IPS-11a (cell line): ENCODE results near the gene FGF11.
A peak's percentile ranks its signal among the peaks of the same experiment; 100 is the strongest.
"Not testable (repeated sequence)": the region's sequence is repeated elsewhere in the genome, so short reads cannot be mapped to it uniquely, and the experiment has no call there.

ENCODE experiments used
- H3K4me3 ChIP-seq: one replicate; pipeline ENCODE4 v1.5.1; 2013; ENCODE audit warnings: low read depth, low read length, control low read depth

The FGF11 gene

DNA sequence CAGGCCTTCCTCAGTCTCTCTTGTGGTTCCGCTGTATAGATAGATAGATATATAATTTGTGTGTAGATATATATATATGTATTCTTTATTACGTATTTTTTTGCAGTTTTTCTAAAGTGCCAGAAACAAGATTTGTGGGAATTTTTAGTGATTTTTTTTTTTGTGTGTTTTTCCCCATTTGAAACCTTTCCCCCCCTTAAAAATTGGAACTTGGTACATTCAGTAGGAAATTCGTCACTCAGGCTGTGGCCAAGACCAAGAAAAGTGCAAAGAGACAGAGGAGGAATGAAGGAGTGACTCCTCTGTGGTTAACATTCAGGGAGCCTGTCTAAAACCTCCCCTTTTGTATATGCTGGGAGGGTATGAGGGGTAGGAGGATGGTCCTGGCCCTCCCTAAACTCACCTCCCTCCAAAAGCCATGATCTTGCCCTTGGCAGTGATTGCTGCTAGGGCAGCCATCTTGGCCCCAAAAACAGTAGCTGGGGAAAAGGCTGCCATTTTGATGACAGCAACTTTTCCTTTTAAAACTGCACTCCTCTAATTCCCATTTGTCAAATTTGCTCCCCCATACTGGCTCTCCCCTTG lies 20.7 kb downstream of the FGF11 start:
- no peak overlapping the region for H3K4me3 ChIP-seq

DNA sequence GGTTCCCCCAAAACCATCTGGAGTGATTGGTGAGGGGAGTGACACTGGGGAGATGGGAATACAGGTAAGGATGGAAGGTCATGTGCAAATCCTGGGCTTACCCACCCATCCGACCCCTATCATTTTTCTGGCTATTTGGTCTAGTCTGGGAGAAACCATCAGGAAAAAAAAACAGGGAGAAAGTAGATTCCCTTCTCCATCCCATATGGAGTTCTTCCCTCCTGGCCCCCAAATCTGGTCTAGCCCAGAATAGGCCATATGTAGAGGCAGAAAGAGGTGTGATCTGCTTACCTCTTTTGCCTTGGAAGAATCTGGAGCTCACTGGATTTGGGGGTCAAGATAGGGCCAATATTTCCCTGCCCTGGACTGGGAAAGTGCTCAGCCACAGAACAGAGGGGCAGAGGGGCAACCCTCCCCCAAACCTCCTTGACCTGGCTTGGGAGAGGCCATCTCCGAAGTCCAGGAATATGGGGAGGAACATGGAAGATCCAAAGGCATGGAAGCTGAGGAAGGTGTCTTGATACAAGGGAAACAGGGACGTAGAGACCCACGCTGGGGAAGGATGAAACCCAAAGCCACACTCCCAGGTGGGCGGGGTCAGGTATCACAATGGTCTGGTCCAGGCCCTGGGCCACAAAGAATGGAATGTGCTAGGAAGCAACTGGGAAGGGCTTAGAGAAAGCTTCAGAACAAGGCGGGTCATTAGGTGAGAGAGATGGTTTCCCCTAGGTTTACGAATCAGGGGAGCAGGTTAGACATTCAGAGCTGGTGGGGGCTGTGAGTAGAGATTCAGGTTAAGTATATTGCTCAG lies 21.7 kb downstream of the FGF11 start:
- H3K4me3 ChIP-seq, result no peak overlapping the region

DNA sequence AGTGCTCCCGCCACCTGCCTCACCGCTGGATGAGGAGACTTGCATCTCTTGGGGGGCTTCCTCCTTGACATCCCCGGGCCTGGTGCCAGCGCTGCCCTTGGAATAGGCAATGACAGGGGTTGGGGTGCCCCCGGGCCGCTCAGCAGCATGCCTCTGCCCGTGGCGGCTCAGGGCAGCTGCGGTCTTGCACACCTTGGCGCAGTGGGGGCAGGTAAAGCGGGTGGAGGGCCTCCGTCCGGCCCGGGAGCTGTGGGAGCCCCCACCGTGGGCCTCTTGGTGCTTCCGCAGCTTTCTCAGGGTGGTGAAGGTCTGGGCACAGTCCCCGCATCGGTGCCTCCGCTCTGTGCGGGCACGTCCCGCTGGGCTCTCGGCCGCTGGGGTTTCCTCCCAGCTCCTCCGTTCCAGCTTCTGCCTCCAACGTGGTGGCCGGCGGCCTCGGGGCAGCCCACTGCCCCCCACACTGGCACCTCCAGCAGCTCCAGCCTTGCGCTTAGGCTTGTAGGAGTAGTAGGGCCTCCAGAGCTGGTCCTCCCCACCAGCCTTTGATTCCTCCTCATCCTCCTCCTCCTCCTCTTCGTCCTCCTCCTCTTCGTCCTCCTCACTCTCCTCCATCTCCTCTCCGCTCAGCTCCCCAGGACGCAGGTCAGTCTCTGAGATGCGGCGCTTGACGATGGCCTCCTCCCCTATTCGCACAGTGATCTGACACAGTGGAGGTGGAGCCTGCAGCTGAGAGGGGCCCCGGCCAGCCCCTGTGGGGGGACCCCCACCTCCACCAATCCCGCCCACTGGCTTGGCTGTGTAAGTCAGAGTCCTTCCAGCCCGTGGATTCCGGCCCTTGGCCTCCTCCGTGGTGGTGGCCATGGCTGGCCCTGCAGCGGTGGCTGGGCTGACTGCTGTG lies 23.4 kb downstream of the FGF11 start:
- H3K4me3 ChIP-seq, result no peak overlapping the region

DNA sequence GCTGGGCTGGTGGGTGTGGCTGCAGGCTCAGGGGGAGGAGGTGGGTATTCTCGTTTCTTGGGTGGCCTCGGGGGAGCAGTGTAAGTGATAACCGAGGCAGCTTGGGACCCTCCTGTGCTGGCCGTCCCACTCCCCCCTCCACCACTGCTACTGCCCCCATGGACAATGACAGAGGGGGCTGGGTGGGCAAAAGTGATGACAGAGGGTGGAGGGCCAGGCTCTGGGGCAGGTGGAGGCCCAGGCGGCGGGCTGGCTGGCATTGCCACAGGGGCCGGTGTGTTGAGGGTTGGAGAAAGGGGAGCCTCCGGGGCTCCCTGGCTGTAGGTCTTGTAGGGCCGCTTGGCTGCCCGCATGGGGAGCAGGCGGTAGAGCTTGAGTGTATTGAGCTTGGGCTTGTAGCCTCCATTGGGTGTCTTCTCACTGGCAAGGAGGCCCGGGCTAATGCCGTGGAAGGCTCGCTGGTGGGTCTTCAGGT lies 24.1 kb downstream of the FGF11 start:
- no peak overlapping the region for H3K4me3 ChIP-seq

DNA sequence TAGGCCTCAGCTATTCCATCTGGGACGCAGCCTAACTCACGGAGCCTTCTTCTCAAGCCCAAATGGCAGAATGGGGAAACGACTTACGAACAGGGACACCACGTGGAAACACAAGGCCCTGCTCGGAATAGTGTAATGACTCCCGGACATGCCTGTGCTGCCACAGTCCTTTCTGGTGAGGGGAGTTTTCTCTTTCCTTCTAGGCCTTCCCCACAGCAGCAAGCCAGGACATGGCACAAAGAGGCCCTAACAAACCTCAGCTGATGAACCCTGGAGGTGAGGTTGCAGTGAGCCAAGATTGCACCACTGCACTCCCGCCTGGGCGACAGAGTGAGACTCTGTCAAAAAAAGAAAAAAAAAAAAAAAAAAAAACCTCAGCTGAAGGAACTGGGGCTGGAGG lies 24.8 kb downstream of the FGF11 start:
- H3K4me3 ChIP-seq, result no peak overlapping the region

DNA sequence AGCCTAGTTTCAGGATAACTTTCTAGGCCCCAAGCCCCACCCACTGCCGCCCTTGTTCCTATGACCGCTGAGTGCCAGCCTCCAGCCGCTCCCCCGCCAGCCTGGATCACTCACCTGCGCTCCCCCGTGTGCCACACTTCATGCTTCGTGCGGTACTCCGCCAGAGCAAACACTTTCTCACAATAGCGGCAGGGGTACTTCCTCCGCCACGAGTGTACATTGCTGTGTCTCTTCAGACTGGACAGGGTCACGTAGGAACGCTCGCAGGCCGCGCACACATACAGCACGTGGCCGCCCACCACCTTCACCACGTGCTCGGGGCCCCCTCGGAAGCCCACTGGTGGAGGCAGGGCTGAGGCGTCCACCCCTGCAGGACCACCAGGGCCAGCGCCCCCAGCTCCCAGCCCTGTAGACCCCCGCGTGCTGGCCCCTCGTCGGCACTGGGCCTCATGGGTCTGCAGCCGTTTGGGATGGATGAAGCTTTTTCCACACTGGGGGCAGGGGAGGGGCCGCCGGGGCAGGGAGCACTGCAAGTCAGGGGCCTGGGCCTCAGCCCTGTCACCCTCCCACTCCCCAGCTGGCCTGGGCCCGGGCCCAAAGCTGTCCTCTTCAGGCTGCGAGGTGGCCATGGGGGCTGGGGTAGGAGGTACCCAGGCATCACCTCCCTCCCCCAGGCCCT lies 26.4 kb downstream of the FGF11 start:
- no peak overlapping the region for H3K4me3 ChIP-seq

DNA sequence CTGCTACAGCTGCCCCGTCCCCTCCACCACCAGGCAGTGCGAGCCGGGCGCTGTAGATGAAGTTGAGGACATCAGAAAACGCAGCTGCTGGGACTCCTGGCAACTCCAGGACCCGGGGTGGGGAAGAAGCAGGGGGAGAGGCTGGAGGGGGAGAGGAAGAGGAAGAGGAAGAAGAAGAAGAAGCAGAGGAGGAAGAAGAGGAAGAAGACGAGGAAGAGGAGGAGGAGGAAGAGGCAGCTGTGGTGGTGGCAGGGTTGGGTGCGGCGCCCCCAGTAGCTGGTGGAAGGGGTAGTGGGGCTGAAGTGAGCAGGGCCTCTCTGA lies 27.0 kb downstream of the FGF11 start:
- no peak overlapping the region for H3K4me3 ChIP-seq

DNA sequence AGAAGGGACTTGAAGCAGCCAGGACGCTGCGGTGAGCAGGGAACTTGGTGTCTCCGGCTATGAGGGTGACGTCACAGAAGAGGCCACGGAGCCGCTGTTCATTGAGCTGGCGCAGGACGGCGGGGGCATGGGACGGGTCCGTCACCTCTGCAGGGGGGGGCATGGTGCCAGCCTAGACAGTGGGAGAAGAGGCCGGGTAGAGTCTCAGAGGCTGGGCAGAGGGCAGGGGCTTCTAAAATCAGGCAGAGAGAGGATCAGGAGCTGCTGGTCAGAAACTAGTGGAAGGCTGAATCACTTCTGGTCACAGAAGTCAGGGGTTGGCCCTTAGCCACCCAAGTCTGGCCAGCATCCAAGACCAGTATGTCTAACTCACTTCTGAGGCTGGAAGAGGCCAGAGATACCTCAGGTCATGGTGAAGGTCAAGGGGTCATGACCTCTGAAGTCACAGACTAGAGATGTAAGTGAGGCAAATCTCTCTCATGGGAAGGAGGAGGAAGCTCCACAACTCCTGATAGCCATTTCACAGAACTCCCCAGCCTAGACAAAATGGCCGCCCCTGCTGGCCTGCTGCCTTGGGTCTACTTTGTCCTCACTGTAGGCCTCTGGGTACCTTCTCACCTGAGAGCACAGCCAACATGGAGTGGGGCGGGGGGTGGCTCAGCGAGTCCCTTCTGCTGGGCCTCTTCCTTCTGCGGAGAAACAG lies 27.5 kb downstream of the FGF11 start:
- H3K4me3 ChIP-seq, result no peak overlapping the region

DNA sequence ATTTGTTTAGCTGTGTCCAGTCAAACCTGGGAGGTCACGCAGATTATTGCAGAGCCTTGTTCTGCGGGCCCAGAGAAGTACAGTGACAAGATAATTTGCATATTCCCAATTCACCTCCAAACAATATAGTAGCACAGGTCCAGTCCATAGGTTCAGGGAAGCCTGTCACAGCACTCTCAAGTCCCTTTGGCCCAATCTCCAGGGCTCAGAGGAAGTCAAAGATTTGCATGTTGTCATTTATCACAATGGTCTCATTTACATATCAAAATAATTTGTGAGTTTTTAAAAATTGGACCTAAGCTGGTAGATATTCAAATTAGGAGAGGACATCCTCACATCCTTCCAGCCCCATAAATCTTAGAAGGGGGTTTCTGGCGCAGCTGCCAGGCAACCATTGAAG lies 28.2 kb downstream of the FGF11 start:
- H3K4me3 ChIP-seq, result no peak overlapping the region

DNA sequence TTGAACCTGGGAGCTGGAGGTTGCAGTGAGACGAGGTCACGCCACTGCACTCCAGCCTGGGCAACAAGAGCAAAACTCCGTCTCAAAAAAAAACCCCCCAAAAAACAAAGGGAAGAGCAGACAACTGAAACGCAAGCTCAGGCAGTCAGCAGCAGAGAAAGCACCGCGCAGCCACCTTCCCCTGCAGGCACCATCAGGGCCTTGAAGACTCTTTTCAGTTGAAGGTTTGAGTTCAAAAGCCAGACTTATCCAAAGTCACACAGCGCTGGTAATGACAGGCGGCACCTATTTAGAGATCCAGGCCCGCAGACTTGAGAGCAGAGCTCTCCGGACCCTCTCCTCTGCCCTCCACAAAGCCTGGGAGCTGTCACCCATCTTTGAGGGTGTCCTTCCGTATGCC lies 29.0 kb downstream of the FGF11 start:
- no peak overlapping the region for H3K4me3 ChIP-seq

DNA sequence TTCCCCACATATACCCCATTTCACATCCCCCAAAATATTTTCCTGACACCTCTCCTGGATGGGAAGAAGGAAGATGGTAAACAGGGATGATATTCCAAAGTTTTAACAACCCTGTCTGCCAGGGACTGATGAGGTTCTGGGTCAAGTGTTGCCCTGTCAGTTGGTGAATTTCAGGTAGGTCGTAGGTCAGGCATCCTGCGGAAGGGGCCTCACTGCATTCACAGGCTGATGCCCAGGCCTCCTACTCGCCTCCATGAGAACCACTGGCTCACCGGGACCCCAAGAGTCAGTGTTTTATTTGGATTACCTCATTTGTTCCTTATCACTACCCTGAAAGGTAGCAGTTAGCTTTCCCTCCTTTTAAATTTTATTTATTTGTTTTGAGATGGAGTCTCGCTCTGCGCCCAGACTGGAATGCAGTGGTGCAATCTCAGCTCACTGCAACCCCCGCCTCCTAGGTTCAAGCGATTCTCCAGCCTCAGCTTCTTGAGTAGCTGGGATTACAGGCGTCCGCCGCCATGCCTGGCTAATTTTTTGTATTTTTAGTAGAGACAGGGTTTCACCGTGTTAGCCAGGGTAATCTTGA lies 29.6 kb downstream of the FGF11 start:
- H3K4me3 ChIP-seq, result no peak overlapping the region

DNA sequence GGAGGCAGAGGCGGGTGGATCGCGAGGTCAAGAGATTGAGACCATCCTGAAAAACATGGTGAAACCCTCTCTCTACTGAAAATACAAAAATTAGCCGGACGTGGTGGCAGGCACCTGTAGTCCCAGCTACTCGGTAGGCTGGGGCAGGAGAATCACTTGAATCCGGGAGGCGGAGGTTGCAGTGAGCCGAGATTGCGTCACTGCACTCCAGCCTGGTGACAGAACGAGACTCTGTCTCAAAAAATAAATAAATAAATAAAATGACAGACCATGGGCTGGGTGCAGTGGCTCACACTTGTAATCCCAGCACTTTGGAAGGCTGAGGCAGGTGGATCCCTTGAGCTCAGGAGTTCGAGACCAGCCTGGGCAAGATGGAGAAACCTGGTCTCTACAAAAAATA lies 30.5 kb downstream of the FGF11 start:
- not testable (repeated sequence) for H3K4me3 ChIP-seq

DNA sequence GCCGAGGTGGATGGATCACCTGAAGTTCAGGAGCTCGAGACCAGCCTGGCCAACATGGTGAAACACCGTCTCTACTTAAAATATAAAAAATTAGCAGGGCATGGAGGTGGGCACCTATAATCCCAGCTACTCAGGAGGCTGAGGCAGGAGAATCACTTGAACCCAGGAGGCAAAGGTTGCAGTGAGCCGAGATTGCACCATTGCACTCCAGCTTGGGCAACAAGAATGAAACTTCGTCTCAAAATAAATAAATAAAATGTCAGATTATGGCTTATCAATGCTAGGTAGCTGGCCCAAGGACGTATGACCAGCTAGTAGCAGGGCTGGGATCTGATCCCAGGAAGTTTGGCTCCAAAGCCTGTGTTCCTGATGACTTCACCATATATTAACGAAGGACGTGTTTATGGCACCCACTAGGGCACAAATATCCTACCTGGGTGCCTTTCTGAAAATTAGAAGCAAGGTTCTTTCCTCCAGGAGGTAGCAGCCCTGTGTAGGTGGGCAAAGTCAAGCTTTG lies 31.2 kb downstream of the FGF11 start:
- not testable (repeated sequence) for H3K4me3 ChIP-seq

DNA sequence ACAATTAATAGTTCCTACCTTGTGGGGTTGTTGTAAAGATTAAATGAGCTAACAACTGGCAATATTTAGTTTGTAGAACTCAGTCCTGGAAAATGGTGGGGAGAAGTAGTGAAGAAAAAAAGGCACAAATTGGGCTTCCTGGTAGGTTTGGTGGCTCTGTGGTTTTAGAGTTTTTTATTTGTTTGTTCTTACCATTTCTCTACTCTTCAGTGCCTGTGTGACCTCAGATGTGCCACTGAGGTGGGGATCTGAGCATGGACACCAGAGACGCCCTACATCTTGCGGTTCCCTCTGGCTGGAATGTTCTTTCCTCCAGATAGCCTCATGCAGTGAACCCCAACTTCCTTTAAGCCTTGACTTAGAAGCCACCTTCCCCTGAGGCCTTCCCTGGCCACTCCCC lies 32.4 kb downstream of the FGF11 start:
- no peak overlapping the region for H3K4me3 ChIP-seq

DNA sequence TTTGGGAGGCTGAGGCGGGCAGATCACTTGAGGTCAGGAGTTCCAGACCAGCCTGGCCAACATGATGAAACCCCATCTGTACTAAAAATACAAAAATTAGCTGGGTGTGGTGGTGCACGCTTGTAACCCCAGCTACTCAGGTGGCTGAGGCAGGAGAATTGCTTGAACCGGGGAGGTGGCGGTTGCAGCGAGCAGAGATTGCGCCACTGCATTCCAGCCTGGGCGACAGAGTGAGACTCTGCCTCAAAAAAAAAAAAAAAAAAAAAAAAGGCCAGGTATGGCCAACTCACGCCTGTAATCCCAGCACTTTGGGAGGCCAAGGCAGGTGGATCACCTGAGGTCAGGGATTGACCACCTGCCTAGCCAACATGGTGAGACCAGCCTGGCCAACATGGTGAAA lies 35.5 kb downstream of the FGF11 start:
- H3K4me3 ChIP-seq, result not testable (repeated sequence)

DNA sequence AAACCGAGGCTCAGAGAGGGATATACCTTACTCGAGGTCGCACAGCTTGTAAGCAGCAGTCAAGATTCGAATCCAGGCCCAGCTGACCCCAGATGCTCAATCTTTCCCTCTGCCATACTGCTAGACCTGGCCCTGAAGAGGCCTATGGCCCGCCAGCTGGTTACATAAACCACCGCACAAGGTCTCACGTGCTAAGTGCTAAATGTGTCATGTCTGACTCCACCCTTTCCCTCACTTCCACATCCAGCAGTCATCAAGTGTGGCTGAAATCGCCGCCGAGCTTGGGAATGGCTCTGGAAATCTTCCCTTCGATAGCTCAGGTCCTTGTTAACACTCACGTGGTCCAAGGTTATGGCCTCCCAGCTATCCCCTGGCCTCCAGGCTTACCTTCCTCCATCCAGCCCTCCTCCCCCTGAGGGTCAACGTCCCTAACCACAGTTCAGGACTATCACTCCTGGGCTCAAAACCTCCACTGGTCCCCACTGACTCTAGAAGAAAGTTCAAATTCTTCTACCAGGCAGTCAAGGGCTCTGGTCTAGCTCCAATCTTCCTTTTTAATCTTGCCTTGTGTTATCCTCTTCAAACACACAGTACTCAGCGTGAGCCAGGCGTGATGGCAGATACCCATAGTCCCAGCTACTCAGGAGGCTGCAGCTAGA lies 36.6 kb downstream of the FGF11 start:
- H3K4me3 ChIP-seq, result no peak overlapping the region

DNA sequence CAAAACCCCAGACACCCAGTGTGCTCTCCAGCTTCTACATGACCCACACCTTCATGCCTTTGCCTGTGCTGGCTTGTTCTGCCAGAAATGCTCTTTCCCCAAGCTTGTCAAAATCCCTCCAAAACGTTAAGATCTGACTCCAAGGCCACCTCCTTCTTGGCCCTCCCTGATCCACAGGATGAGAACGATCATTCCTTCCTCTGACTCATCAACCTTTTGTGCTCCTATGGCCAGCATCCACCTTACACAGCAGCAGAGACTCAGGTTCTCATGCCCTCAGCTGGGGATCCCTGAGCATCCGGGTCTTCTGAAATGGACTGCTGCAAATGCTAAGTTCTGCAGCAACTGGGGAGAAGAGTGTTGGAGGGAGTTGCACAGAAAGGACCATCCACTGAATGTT lies 37.2 kb downstream of the FGF11 start:
- H3K4me3 ChIP-seq, result no peak overlapping the region

DNA sequence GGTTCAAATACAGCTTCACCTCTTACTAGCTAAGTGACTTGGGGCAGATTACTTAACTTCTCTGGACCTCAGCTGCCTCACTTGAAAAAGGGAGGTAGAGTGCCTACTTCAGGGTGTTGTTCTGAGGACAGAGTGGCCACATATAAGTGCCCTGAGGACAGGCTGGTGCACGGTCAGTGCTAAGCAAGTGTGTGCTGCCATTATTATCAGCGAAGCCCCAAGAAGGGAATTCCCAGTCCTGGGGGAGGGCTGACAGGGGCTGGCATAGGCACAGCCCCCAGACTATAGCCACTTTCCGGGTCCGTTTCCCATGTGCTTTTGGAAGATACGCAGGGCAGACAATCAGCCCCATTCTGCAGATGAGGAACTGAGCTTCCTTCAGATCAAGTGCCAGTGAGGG lies 37.6 kb downstream of the FGF11 start:
- no peak overlapping the region for H3K4me3 ChIP-seq

DNA sequence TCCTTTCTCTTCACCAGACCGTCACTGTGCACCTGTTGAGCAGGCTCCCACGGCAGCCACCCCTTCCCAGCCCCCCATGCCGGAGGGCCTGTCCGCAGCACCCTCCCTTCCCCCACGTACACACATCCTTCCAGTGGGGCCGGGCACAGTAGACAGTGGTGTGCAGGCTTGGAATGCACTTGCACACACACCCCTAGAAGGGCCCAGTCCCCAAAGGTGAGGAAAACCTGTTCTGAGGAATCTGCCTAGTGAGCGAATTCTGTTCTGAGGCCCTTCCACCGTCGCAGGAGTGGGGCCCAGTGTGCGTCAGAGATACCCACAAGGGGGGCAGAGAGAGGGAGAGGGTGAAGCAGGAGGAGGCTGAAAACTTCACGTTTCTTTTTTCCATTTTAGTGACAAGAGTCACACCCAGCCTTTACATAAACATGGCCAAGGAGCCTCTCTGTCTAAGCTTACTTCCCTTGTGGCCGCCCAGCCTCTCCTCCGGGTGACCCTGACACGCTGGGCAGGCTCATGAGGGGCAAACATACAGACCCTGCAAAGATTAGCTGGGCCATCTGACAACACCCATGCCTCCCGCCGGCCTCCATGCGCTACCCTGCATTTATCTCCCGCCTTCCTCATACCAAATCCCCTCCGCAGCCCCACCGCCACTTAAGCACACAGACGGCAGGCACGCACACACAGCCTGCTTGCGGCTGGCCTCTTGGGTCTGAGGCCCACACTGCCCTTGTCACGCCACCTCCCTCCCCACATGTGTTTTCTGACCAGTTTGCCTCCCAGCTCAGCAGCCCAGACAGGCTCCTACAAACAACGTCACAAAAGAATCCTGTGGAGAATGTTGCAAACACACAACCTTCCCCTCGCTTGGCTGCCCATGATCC lies 38.3 kb downstream of the FGF11 start:
- H3K4me3 ChIP-seq, result peak overlapping the region; percentile 56
